Dendritic cell treated with granulocyte-macrophage colony-stimulating factor and Interleukin-4, amounts not matched to agents 40 ng/mL and 50 ng/mL, for 4 days (primary cell): ENCODE results near the gene SEPTIN3.
"Not testable (repeated sequence)": the region's sequence is repeated elsewhere in the genome, so short reads cannot be mapped to it uniquely, and the experiment has no call there.

Source experiments
- H3K27ac Mint-ChIP-seq: one replicate; pipeline ENCODE4 v1.8.0; 2022; ENCODE audit warnings: mild to moderate bottlenecking, mixed read lengths
- H3K27me3 Mint-ChIP-seq: one replicate; pipeline ENCODE4 v1.8.0; 2022; ENCODE audit warnings: mild to moderate bottlenecking, mixed read lengths
- H3K36me3 Mint-ChIP-seq: one replicate; pipeline ENCODE4 v1.8.0; 2022; ENCODE audit warnings: low read depth, mixed read lengths
- H3K4me1 Mint-ChIP-seq: one replicate; pipeline ENCODE4 v1.8.0; 2022; ENCODE audit warnings: low read depth, mixed read lengths
- H3K4me3 Mint-ChIP-seq: one replicate; pipeline ENCODE4 v1.8.0; 2022; ENCODE audit warnings: mild to moderate bottlenecking, moderate library complexity, mixed read lengths
- H3K9me3 Mint-ChIP-seq: one replicate; pipeline ENCODE4 v1.8.0; 2022; ENCODE audit warnings: mixed read lengths
- intact Hi-C: fragments of 100-400 bp; cut with micrococcal nuclease; formaldehyde crosslinking; loops from one replicate; pipeline ENCODE4 v1.15.0; 2022

Gene SEPTIN3

GRCh38 chr22:41934284-41935014, 34.8 kb upstream of the SEPTIN3 start:
- no peak overlapping the region for H3K4me3 Mint-ChIP-seq
- peaks cover 2% of the 10 kb centered on the region for H3K4me1 Mint-ChIP-seq
- intact Hi-C loops, result no loop called here
- H3K27ac Mint-ChIP-seq, result no peak overlapping the region
- no peaks in the 10 kb centered on the region for H3K36me3 Mint-ChIP-seq
- H3K27me3 Mint-ChIP-seq, result peaks cover 6% of the 10 kb centered on the region
- no peaks in the 10 kb centered on the region for H3K9me3 Mint-ChIP-seq

- no peaks in the 10 kb centered on the region for H3K9me3 Mint-ChIP-seq
- intact Hi-C loops, result no loop called here
- H3K4me3 Mint-ChIP-seq, result no peak overlapping the region
- peaks cover 3% of the 10 kb centered on the region for H3K4me1 Mint-ChIP-seq
- H3K36me3 Mint-ChIP-seq, result no peaks in the 10 kb centered on the region
- peaks cover 4% of the 10 kb centered on the region for H3K27me3 Mint-ChIP-seq
- H3K27ac Mint-ChIP-seq, result no peak overlapping the region
Measured at GRCh38 chr22:41935015-41935351, 34.3 kb upstream of the SEPTIN3 start.

- Mint-ChIP-seq H3K27ac (no peak overlapping the region), H3K36me3 (no peaks in the 10 kb centered on the region), H3K27me3 (peaks cover 4% of the 10 kb centered on the region), H3K4me1 (peaks cover 8% of the 10 kb centered on the region), H3K4me3 (no peak overlapping the region), H3K9me3 (no peaks in the 10 kb centered on the region)
- intact Hi-C loops, result no loop called here
Measured at GRCh38 chr22:41935509-41935908, 33.7 kb upstream of the SEPTIN3 start.

- Mint-ChIP-seq H3K4me3 (no peak overlapping the region), H3K4me1 (peaks cover 15% of the 10 kb centered on the region), H3K27ac (no peak overlapping the region)
Measured at GRCh38 chr22:41936894-41937169, 32.4 kb upstream of the SEPTIN3 start.

GRCh38 chr22:41939981-41940831, 29.0 kb upstream of the SEPTIN3 start:
- Mint-ChIP-seq H3K9me3 (no peaks in the 10 kb centered on the region), H3K4me3 (no peak overlapping the region), H3K27ac (peak overlapping the region; percentile 43), H3K36me3 (no peaks in the 10 kb centered on the region), H3K4me1 (peaks cover 25% of the 10 kb centered on the region), H3K27me3 (no peaks in the 10 kb centered on the region)
- intact Hi-C loops, result loop anchor here (2.0 kb wide), 2 partner anchors 107 to 243 kb away; partner anchors contain the start of gene SREBF2

More at GRCh38 chr22:41936894-41937169, 32.4 kb upstream of the SEPTIN3 start:
- intact Hi-C loops, result no loop called here
- no peaks in the 10 kb centered on the region for H3K9me3 Mint-ChIP-seq
- H3K27me3 Mint-ChIP-seq, result peaks cover 3% of the 10 kb centered on the region
- no peaks in the 10 kb centered on the region for H3K36me3 Mint-ChIP-seq

GRCh38 chr22:41940832-41941765, 28.1 kb upstream of the SEPTIN3 start:
- no peaks in the 10 kb centered on the region for H3K9me3 Mint-ChIP-seq
- H3K27ac Mint-ChIP-seq, result no peak overlapping the region
- intact Hi-C loops, result loop anchor here (1.0 to 2.0 kb wide), 4 partner anchors 108 to 244 kb away; partner anchors contain the start of gene SREBF2
- H3K4me3 Mint-ChIP-seq, result no peak overlapping the region
- H3K27me3 Mint-ChIP-seq, result peaks cover 5% of the 10 kb centered on the region
- no peaks in the 10 kb centered on the region for H3K36me3 Mint-ChIP-seq
- peaks cover 32% of the 10 kb centered on the region for H3K4me1 Mint-ChIP-seq

- no peak overlapping the region for H3K27ac Mint-ChIP-seq
- intact Hi-C loops, result no loop called here
- H3K9me3 Mint-ChIP-seq, result no peaks in the 10 kb centered on the region
- peaks cover 7% of the 10 kb centered on the region for H3K27me3 Mint-ChIP-seq
- H3K4me3 Mint-ChIP-seq, result no peak overlapping the region
- H3K4me1 Mint-ChIP-seq, result peaks cover 39% of the 10 kb centered on the region
- H3K36me3 Mint-ChIP-seq, result no peaks in the 10 kb centered on the region
Measured at GRCh38 chr22:41943661-41944209, 25.5 kb upstream of the SEPTIN3 start.

- intact Hi-C loops, result no loop called here
- no peaks in the 10 kb centered on the region for H3K36me3 Mint-ChIP-seq
- no peaks in the 10 kb centered on the region for H3K9me3 Mint-ChIP-seq
- peak within 1 kb of the TSS; percentile 81 for H3K4me3 Mint-ChIP-seq
- H3K4me1 Mint-ChIP-seq, result peaks cover 25% of the 10 kb centered on the region
- H3K27me3 Mint-ChIP-seq, result peaks cover 14% of the 10 kb centered on the region
- H3K27ac Mint-ChIP-seq, result peak within 1 kb of the TSS; percentile 68
Measured at GRCh38 chr22:41946629-41947423, 22.4 kb upstream of the SEPTIN3 start, which contains the start of gene CENPM. Gene CENPM (minus strand): TSS chr22:41947152. CDS start chr22:41947076, 76 bp downstream.

GRCh38 chr22:41947424-41948080, 21.7 kb upstream of the SEPTIN3 start:
- H3K4me3 Mint-ChIP-seq, result peak overlapping the region; percentile 81
- H3K4me1 Mint-ChIP-seq, result peaks cover 25% of the 10 kb centered on the region
- H3K27me3 Mint-ChIP-seq, result peaks cover 14% of the 10 kb centered on the region
- no peaks in the 10 kb centered on the region for H3K36me3 Mint-ChIP-seq
- intact Hi-C loops, result no loop called here
- no peaks in the 10 kb centered on the region for H3K9me3 Mint-ChIP-seq
- H3K27ac Mint-ChIP-seq, result peak overlapping the region; percentile 68

- Mint-ChIP-seq H3K27me3 (peaks cover 14% of the 10 kb centered on the region), H3K36me3 (no peaks in the 10 kb centered on the region), H3K4me3 (no peak overlapping the region), H3K9me3 (no peaks in the 10 kb centered on the region), H3K27ac (no peak overlapping the region), H3K4me1 (peaks cover 25% of the 10 kb centered on the region)
- intact Hi-C loops, result no loop called here
Measured at GRCh38 chr22:41948142-41948541, 21.1 kb upstream of the SEPTIN3 start.

GRCh38 chr22:41948928-41949296, 20.3 kb upstream of the SEPTIN3 start:
- peaks cover 17% of the 10 kb centered on the region for H3K4me1 Mint-ChIP-seq
- H3K27ac Mint-ChIP-seq, result peak overlapping the region; percentile 10
- intact Hi-C loops, H3K9me3 Mint-ChIP-seq, H3K36me3 Mint-ChIP-seq, H3K4me3 Mint-ChIP-seq: not testable (repeated sequence)
- H3K27me3 Mint-ChIP-seq, result peaks cover 14% of the 10 kb centered on the region

- H3K36me3 Mint-ChIP-seq, result no peaks in the 10 kb centered on the region
- peak overlapping the region; percentile 10 for H3K27ac Mint-ChIP-seq
- peaks cover 14% of the 10 kb centered on the region for H3K27me3 Mint-ChIP-seq
- H3K4me1 Mint-ChIP-seq, result peaks cover 15% of the 10 kb centered on the region
- no peaks in the 10 kb centered on the region for H3K9me3 Mint-ChIP-seq
- no peak overlapping the region for H3K4me3 Mint-ChIP-seq
- intact Hi-C loops, result no loop called here
Measured at GRCh38 chr22:41949297-41949965, 19.8 kb upstream of the SEPTIN3 start.
